Retinal pigment epithelial cell (primary cell): ENCODE measurements around the gene CAPN3.

Source experiments
- DNase-seq: peaks from one replicate; pipeline ENCODE4 v3.0.0-alpha.2; 2010; ENCODE audit warnings: low read depth
- H3K4me3 ChIP-seq: 2 replicates; pipeline ENCODE4 v1.5.1; 2011; ENCODE audit warnings: mild to moderate bottlenecking, low read length, control low read depth, moderate library complexity
- TF ChIP-seq, protein P1 (sequence below): conservative IDR thresholded peaks from 2 replicates; pipeline ENCODE4 v1.5.1; 2011; ENCODE audit warnings: low read depth, low read length, control low read depth, inconsistent platforms

The CAPN3 gene

DNA sequence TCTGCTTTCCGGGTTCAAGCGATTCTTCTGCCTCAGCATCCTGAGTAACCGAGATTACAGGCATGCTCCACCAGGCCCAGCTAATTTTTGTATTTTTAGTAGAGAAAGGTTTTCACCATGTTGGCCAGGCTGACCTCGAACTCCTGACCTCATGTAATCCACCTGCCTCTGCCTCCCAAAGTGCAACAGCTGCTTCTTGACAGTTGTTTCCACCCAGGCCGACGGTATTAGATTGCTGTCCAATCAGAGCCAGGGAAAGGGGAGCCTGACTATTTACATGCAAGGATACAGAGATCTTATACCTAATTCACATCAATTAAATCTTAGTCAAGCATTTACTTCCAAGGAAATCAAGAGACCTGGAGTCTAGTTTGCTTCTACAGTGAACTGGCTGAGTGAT is 4.0 kb upstream of the CAPN3 start:
- TF ChIP-seq, protein P1, sequence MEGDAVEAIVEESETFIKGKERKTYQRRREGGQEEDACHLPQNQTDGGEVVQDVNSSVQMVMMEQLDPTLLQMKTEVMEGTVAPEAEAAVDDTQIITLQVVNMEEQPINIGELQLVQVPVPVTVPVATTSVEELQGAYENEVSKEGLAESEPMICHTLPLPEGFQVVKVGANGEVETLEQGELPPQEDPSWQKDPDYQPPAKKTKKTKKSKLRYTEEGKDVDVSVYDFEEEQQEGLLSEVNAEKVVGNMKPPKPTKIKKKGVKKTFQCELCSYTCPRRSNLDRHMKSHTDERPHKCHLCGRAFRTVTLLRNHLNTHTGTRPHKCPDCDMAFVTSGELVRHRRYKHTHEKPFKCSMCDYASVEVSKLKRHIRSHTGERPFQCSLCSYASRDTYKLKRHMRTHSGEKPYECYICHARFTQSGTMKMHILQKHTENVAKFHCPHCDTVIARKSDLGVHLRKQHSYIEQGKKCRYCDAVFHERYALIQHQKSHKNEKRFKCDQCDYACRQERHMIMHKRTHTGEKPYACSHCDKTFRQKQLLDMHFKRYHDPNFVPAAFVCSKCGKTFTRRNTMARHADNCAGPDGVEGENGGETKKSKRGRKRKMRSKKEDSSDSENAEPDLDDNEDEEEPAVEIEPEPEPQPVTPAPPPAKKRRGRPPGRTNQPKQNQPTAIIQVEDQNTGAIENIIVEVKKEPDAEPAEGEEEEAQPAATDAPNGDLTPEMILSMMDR: no peak
- DNase-seq: no peak
- no peak overlapping the region for H3K4me3 ChIP-seq

GRCh38 chr15:42356851-42357250 is 2.5 kb upstream of the CAPN3 start:
- no peak for DNase-seq
- TF ChIP-seq, protein P1: no peak

GRCh38 chr15:42358141-42358540 is 1.2 kb upstream of the CAPN3 start:
- TF ChIP-seq, protein P1: no peak
- no peak overlapping the region for H3K4me3 ChIP-seq
- no peak for DNase-seq

More at GRCh38 chr15:42356851-42357250, 2.5 kb upstream of the CAPN3 start:
- no peak overlapping the region for H3K4me3 ChIP-seq

DNA sequence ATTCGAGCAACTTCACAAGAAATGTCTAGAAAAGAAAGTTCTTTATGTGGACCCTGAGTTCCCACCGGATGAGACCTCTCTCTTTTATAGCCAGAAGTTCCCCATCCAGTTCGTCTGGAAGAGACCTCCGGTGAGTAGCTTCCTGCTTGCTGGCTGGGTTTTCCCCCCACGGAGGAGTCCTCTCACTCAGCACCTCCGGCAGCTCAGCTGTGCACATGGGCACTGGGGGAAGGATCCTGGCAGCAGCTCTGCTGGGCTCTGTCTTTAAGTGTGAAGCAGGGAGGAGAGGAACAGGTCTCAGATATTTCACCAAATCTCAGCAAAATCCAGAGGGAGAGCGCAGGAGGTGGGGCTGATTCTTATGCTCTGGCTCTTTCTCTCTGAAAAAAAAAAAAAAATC is 684 bp downstream of the CAPN3 start:
- DNase-seq: no peak

DNA sequence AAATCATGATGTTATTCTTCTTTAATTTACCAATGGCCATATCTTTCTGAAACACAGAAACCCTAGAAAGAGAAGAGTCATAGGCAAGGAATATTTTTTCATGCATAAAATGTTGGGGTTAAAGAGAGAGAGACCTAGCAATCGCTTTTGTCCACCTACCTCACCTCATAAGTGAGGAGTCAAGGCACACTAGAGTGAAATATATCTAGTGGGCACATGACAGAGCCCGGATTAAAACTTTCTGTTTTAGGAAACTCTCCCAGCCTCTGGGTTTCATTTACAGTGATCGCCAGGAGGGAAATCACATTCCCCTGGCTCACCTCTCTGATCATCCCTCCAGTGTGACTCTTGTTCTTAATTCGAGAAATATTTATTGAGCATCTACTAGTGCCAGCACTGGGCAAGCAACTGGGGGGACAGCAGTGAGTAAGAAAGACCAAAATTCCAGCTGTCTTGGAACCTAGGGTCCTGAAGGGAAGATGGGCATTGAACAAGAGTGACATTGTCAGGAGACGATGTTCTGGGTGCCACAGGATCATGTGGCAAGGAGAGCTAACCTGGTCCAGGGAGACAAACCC is 1.3 kb downstream of the CAPN3 start:
- TF ChIP-seq, protein P1: no peak
- DNase-seq: no peak
- no peak overlapping the region for H3K4me3 ChIP-seq

More for the DNA sequence above, 684 bp downstream of the CAPN3 start:
- TF ChIP-seq, protein P1: no peak
- H3K4me3 ChIP-seq: no peak overlapping the region

DNA sequence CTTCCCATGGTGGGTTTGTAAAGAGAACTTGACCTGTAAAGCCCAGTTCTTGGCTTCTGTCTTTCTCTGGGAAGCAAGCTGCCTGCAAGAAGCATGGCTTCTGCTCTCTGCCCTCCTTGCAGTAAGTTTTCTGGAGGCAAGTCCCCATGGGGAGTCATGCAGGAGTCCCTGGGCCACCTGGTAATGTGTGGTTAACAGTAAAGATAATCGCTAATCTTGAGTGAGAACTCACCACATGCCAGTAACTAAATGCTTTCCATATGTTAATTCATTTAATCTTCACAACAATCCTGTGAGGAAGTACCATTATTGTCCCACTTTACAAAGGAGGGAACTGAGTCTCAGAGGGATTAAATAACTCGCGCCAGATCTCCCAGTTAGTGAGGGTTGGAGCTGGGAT is 4.2 kb downstream of the CAPN3 start:
- no peak for DNase-seq
- TF ChIP-seq, protein P1: no peak
- H3K4me3 ChIP-seq: no peak overlapping the region

GRCh38 chr15:42363942-42364341 is 4.6 kb downstream of the CAPN3 start:
- TF ChIP-seq, protein P1: no peak
- no peak for DNase-seq
- H3K4me3 ChIP-seq: no peak overlapping the region
